GM12873 (cell line): ENCODE data around the gene TAF5.

ENCODE experiments used
- TF ChIP-seq, protein P1 (sequence below): IDR thresholded peaks from 2 replicates; pipeline ENCODE4 v1.5.1; 2012; ENCODE audit warnings: low read depth, mild to moderate bottlenecking, moderate library complexity, low read length, control low read depth; ENCODE audit not compliant: insufficient read depth; ENCODE audit errors: missing control alignments

Gene TAF5

DNA sequence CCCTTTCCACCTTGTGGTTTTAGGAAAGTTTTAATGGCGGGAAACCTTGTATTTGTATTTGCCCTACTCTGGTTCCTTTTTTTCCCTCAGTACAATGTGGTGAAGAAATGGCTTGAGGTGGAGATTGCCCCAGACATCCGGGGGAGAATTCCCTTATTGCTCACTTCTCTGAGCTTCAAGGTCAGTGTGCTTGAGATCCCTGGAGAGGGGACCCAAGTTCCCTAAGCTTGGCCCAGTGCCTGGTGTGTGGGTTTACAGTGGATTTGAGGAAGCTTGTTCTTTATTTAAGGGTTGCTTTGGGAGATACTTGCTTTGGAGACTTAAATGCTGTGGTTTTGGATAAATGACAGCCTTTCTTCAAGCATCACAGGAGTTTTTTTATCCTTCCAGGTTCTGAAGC is 66.1 kb downstream of the TAF5 start:
- TF ChIP-seq, protein P1, sequence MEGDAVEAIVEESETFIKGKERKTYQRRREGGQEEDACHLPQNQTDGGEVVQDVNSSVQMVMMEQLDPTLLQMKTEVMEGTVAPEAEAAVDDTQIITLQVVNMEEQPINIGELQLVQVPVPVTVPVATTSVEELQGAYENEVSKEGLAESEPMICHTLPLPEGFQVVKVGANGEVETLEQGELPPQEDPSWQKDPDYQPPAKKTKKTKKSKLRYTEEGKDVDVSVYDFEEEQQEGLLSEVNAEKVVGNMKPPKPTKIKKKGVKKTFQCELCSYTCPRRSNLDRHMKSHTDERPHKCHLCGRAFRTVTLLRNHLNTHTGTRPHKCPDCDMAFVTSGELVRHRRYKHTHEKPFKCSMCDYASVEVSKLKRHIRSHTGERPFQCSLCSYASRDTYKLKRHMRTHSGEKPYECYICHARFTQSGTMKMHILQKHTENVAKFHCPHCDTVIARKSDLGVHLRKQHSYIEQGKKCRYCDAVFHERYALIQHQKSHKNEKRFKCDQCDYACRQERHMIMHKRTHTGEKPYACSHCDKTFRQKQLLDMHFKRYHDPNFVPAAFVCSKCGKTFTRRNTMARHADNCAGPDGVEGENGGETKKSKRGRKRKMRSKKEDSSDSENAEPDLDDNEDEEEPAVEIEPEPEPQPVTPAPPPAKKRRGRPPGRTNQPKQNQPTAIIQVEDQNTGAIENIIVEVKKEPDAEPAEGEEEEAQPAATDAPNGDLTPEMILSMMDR: no peak
